ENCODE data around the gene NAA15.

The NAA15 gene

GRCh38 chr4:139295942-139296299 lies 5.4 kb upstream of the NAA15 start:
- peak overlapping the region; percentile 83 for H3K4me3 ChIP-seq (ENCODE audit: low read length)
- no peaks in the 10 kb centered on the region for H3F3A ChIP-seq (ENCODE audit: control insufficient read depth, insufficient read depth)
- peak overlapping the region; percentile 81 for H3K4me2 ChIP-seq (ENCODE audit: low read length)
- no peak for TF ChIP-seq CTCF (IDR thresholded peaks at IDR 0.05; ENCODE audit: low read depth, low read length, poor library complexity, severe bottlenecking)
- TF ChIP-seq EZH2phosphoT487 (IDR thresholded peaks at IDR 0.05; ENCODE audit: borderline replicate concordance, low read length): no peak
- H3K36me3 ChIP-seq (ENCODE audit: control insufficient read depth, low read length): peaks cover 24% of the 10 kb centered on the region
- peaks cover 31% of the 10 kb centered on the region for H3K79me2 ChIP-seq (ENCODE audit: control insufficient read depth, low read length)
- H3K9me3 ChIP-seq (ENCODE audit: control insufficient read depth, insufficient read depth, low read length): no peaks in the 10 kb centered on the region
- H4K20me1 ChIP-seq (ENCODE audit: control insufficient read depth, insufficient read depth, low read depth, low read length): no peaks in the 10 kb centered on the region
- peaks cover 37% of the 10 kb centered on the region for H3K4me1 ChIP-seq (ENCODE audit: control insufficient read depth, low read length)
- no peak overlapping the region for H3K27ac ChIP-seq (ENCODE audit: low read depth, low read length)
- H3K27me3 ChIP-seq (ENCODE audit: control insufficient read depth, low read length): no peaks in the 10 kb centered on the region
- no peaks in the 10 kb centered on the region for H3K9me2 ChIP-seq (replicated peaks; ENCODE audit: control insufficient read depth, low read length)

GRCh38 chr4:139297001-139297410 lies 4.3 kb upstream of the NAA15 start:
- H3K4me2 ChIP-seq (ENCODE audit: low read length): peak overlapping the region; percentile 81; the same call in 1 of the 2 replicates
- no peaks in the 10 kb centered on the region for H3K9me2 ChIP-seq (replicated peaks; ENCODE audit: control insufficient read depth, low read length)
- no peaks in the 10 kb centered on the region for H3K27me3 ChIP-seq (ENCODE audit: control insufficient read depth, low read length)
- TF ChIP-seq EZH2phosphoT487 (IDR thresholded peaks at IDR 0.05; ENCODE audit: borderline replicate concordance, low read length): no peak
- TF ChIP-seq CTCF (IDR thresholded peaks at IDR 0.05; ENCODE audit: low read depth, low read length, poor library complexity, severe bottlenecking): no peak
- no peak overlapping the region for H3K4me3 ChIP-seq (ENCODE audit: low read length)
- no peaks in the 10 kb centered on the region for H3K9me3 ChIP-seq (ENCODE audit: control insufficient read depth, insufficient read depth, low read length)
- H3K27ac ChIP-seq (ENCODE audit: low read depth, low read length): no peak overlapping the region
- H3F3A ChIP-seq (ENCODE audit: control insufficient read depth, insufficient read depth): no peaks in the 10 kb centered on the region
- H3K4me1 ChIP-seq (ENCODE audit: control insufficient read depth, low read length): peaks cover 37% of the 10 kb centered on the region
- no peaks in the 10 kb centered on the region for H4K20me1 ChIP-seq (ENCODE audit: control insufficient read depth, insufficient read depth, low read depth, low read length)
- H3K36me3 ChIP-seq (ENCODE audit: control insufficient read depth, low read length): peaks cover 29% of the 10 kb centered on the region
- H3K79me2 ChIP-seq (ENCODE audit: control insufficient read depth, low read length): peaks cover 41% of the 10 kb centered on the region

GRCh38 chr4:139299536-139299935 lies 1.8 kb upstream of the NAA15 start:
- Histone ChIP-seq H3K79me2 (ENCODE audit: control insufficient read depth, low read length) (peaks cover 61% of the 10 kb centered on the region), H3K4me2 (ENCODE audit: low read length) (peak overlapping the region; percentile 93), H3K4me3 (ENCODE audit: low read length) (peak overlapping the region; percentile 98), H3F3A (ENCODE audit: control insufficient read depth, insufficient read depth) (no peaks in the 10 kb centered on the region), H3K36me3 (ENCODE audit: control insufficient read depth, low read length) (peaks cover 40% of the 10 kb centered on the region), H3K4me1 (ENCODE audit: control insufficient read depth, low read length) (peaks cover 51% of the 10 kb centered on the region), H3K9me2 (replicated peaks; ENCODE audit: control insufficient read depth, low read length) (no peaks in the 10 kb centered on the region), H3K27ac (ENCODE audit: low read depth, low read length) (no peak overlapping the region), H3K27me3 (ENCODE audit: control insufficient read depth, low read length) (no peaks in the 10 kb centered on the region), H4K20me1 (ENCODE audit: control insufficient read depth, insufficient read depth, low read depth, low read length) (peaks cover 12% of the 10 kb centered on the region), H3K9me3 (ENCODE audit: control insufficient read depth, insufficient read depth, low read length) (no peaks in the 10 kb centered on the region)
- no peak for TF ChIP-seq EZH2phosphoT487 (IDR thresholded peaks at IDR 0.05; ENCODE audit: borderline replicate concordance, low read length)
- TF ChIP-seq CTCF (IDR thresholded peaks at IDR 0.05; ENCODE audit: low read depth, low read length, poor library complexity, severe bottlenecking): no peak
